NCI-H524 (cell line): ENCODE results near the gene PRR16.

Experiments used
- DNase-seq, 2 experiments: peaks; one replicate each; lab custom pipeline; 2025; lab: John Stamatoyannopoulos, UW

PRR16 gene

GRCh38 chr5:120516805-120517204 is 52.7 kb downstream of the PRR16 start:
- DNase-seq, result no peak

GRCh38 chr5:120517607-120518252 is 53.6 kb downstream of the PRR16 start:
- DNase-seq, result no peak

GRCh38 chr5:120518581-120518980 is 54.5 kb downstream of the PRR16 start:
- DNase-seq, result no peak

GRCh38 chr5:120527251-120527650 is 63.2 kb downstream of the PRR16 start:
- DNase-seq, result peak; percentile 13 to 84

GRCh38 chr5:120528609-120529008 is 64.5 kb downstream of the PRR16 start:
- no peak for DNase-seq

GRCh38 chr5:120529386-120529785 is 65.3 kb downstream of the PRR16 start:
- no peak for DNase-seq

GRCh38 chr5:120531215-120531614 is 67.1 kb downstream of the PRR16 start:
- DNase-seq, result no peak

- DNase-seq, result peak in 1 of 2 experiments; percentile 38
Measured at GRCh38 chr5:120532835-120533234, 68.7 kb downstream of the PRR16 start.

- DNase-seq, result no peak
Measured at GRCh38 chr5:120533581-120533980, 69.5 kb downstream of the PRR16 start.

- DNase-seq, result no peak
Measured at GRCh38 chr5:120535900-120536299, 71.8 kb downstream of the PRR16 start.

GRCh38 chr5:120538149-120538548 is 74.0 kb downstream of the PRR16 start:
- no peak for DNase-seq

GRCh38 chr5:120538644-120539043 is 74.5 kb downstream of the PRR16 start:
- DNase-seq, result no peak

GRCh38 chr5:120539471-120539870 is 75.4 kb downstream of the PRR16 start:
- no peak for DNase-seq

GRCh38 chr5:120540097-120540496 is 76.0 kb downstream of the PRR16 start:
- DNase-seq, result no peak

GRCh38 chr5:120544043-120544442 is 79.9 kb downstream of the PRR16 start:
- DNase-seq, result no peak

- DNase-seq, result no peak
Measured at GRCh38 chr5:120545007-120545406, 80.9 kb downstream of the PRR16 start.

- DNase-seq, result peak in 1 of 2 experiments; percentile 44
Measured at GRCh38 chr5:120545951-120546350, 81.9 kb downstream of the PRR16 start.

GRCh38 chr5:120546922-120547321 is 82.8 kb downstream of the PRR16 start:
- no peak for DNase-seq

- DNase-seq, result no peak
Measured at GRCh38 chr5:120550358-120550757, 86.3 kb downstream of the PRR16 start.

GRCh38 chr5:120552638-120553037 is 88.5 kb downstream of the PRR16 start:
- DNase-seq, result no peak

- DNase-seq, result no peak
Measured at GRCh38 chr5:120555345-120555744, 91.2 kb downstream of the PRR16 start.

GRCh38 chr5:120564013-120564412 is 99.9 kb downstream of the PRR16 start:
- no peak for DNase-seq

GRCh38 chr5:120567066-120567465 is 103.0 kb downstream of the PRR16 start:
- DNase-seq, result no peak

- DNase-seq, result no peak
Measured at GRCh38 chr5:120567921-120568320, 103.8 kb downstream of the PRR16 start.
